ENCODE measurements around the gene AP5S1. TPM values are rescaled to one million over a fixed set of nuclear protein-coding genes. Genes with fewer than 3 reads are reported as not detected.
A peak's percentile ranks its signal among the peaks of the same experiment; 100 is the strongest.

The AP5S1 gene
- total and polyA plus RNA-seq, 2 of the 13 experiments (the other 11 are each of a cell fraction or from before 2014, with no cell fraction given) = 7.9 to 23.2 TPM

DNA sequence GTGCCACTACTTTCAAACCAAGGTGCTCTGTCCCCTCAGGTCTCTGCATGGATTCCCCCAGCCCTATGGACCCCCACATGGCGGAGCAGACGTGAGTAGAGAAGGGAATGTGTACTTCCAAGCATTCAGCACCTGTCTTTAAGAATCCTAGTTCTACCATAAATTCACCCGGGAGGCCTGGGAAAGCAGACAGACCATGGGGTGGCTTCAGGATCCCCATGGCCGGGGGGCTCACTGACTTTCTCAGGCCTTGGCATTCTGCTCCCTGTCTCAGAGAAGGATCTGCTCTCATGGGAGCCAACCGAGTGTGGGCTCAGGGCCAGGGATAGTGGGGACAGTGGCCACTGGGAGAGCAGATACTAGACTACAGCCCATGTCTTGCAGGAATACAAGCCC lies 22.0 kb upstream of the AP5S1 start (continued):
- TF ChIP-seq, protein P1, sequence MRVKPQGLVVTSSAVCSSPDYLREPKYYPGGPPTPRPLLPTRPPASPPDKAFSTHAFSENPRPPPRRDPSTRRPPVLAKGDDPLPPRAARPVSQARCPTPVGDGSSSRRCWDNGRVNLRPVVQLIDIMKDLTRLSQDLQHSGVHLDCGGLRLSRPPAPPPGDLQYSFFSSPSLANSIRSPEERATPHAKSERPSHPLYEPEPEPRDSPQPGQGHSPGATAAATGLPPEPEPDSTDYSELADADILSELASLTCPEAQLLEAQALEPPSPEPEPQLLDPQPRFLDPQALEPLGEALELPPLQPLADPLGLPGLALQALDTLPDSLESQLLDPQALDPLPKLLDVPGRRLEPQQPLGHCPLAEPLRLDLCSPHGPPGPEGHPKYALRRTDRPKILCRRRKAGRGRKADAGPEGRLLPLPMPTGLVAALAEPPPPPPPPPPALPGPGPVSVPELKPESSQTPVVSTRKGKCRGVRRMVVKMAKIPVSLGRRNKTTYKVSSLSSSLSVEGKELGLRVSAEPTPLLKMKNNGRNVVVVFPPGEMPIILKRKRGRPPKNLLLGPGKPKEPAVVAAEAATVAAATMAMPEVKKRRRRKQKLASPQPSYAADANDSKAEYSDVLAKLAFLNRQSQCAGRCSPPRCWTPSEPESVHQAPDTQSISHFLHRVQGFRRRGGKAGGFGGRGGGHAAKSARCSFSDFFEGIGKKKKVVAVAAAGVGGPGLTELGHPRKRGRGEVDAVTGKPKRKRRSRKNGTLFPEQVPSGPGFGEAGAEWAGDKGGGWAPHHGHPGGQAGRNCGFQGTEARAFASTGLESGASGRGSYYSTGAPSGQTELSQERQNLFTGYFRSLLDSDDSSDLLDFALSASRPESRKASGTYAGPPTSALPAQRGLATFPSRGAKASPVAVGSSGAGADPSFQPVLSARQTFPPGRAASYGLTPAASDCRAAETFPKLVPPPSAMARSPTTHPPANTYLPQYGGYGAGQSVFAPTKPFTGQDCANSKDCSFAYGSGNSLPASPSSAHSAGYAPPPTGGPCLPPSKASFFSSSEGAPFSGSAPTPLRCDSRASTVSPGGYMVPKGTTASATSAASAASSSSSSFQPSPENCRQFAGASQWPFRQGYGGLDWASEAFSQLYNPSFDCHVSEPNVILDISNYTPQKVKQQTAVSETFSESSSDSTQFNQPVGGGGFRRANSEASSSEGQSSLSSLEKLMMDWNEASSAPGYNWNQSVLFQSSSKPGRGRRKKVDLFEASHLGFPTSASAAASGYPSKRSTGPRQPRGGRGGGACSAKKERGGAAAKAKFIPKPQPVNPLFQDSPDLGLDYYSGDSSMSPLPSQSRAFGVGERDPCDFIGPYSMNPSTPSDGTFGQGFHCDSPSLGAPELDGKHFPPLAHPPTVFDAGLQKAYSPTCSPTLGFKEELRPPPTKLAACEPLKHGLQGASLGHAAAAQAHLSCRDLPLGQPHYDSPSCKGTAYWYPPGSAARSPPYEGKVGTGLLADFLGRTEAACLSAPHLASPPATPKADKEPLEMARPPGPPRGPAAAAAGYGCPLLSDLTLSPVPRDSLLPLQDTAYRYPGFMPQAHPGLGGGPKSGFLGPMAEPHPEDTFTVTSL (CRISPR knock-in tag; IDR thresholded peaks at IDR 0.05; ENCODE audit: borderline replicate concordance) = no peak; the same call in 1 of the 2 replicates
- TF ChIP-seq ZNF124 (CRISPR knock-in tag; IDR thresholded peaks at IDR 0.05) (no peak), RBM39 (IDR thresholded peaks at IDR 0.05; ENCODE audit: low read depth, low read length, poor library complexity, severe bottlenecking) (no peak), ZFP36L1 (CRISPR knock-in tag; IDR thresholded peaks at IDR 0.05) (no peak), ZMYM3 (CRISPR knock-in tag; IDR thresholded peaks at IDR 0.05) (no peak), JDP2 (CRISPR knock-in tag; IDR thresholded peaks at IDR 0.05; ENCODE audit: borderline replicate concordance) (no peak), ZNF282 (IDR thresholded peaks at IDR 0.05; ENCODE audit: partially characterized antibody) (no peak), MTA1 (CRISPR knock-in tag; IDR thresholded peaks at IDR 0.05; ENCODE audit: borderline replicate concordance) (no peak), SAP130 (CRISPR knock-in tag; IDR thresholded peaks at IDR 0.05; ENCODE audit: low read depth) (no peak), CBX2 (IDR thresholded peaks at IDR 0.05; ENCODE audit: low read depth, low read length) (no peak), CBX2 (CRISPR knock-in tag; IDR thresholded peaks at IDR 0.05; ENCODE audit: low read depth) (no peak), CENPX (CRISPR knock-in tag; IDR thresholded peaks at IDR 0.05) (no peak)
- TF ChIP-seq, protein P2, sequence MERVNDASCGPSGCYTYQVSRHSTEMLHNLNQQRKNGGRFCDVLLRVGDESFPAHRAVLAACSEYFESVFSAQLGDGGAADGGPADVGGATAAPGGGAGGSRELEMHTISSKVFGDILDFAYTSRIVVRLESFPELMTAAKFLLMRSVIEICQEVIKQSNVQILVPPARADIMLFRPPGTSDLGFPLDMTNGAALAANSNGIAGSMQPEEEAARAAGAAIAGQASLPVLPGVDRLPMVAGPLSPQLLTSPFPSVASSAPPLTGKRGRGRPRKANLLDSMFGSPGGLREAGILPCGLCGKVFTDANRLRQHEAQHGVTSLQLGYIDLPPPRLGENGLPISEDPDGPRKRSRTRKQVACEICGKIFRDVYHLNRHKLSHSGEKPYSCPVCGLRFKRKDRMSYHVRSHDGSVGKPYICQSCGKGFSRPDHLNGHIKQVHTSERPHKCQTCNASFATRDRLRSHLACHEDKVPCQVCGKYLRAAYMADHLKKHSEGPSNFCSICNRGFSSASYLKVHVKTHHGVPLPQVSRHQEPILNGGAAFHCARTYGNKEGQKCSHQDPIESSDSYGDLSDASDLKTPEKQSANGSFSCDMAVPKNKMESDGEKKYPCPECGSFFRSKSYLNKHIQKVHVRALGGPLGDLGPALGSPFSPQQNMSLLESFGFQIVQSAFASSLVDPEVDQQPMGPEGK (CRISPR knock-in tag; IDR thresholded peaks at IDR 0.05) = no peak
- TF ChIP-seq, protein P3, sequence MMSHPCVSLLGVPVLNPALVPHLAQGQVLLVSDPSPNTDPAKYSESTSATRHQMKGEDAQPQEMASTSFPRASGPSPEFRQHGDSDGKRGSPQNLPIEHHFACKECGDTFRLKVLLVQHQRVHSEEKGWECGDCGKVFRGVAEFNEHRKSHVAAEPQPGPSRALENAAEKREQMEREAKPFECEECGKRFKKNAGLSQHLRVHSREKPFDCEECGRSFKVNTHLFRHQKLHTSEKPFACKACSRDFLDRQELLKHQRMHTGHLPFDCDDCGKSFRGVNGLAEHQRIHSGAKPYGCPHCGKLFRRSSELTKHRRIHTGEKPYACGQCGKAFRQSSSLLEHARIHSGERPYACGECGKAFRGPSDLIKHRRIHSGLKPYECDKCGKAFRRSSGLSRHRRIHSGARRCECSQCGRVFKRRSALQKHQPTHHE (CRISPR knock-in tag; IDR thresholded peaks at IDR 0.05; ENCODE audit: borderline replicate concordance) = no peak
- TF ChIP-seq, protein P4, sequence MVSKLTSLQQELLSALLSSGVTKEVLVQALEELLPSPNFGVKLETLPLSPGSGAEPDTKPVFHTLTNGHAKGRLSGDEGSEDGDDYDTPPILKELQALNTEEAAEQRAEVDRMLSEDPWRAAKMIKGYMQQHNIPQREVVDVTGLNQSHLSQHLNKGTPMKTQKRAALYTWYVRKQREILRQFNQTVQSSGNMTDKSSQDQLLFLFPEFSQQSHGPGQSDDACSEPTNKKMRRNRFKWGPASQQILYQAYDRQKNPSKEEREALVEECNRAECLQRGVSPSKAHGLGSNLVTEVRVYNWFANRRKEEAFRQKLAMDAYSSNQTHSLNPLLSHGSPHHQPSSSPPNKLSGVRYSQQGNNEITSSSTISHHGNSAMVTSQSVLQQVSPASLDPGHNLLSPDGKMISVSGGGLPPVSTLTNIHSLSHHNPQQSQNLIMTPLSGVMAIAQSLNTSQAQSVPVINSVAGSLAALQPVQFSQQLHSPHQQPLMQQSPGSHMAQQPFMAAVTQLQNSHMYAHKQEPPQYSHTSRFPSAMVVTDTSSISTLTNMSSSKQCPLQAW (CRISPR knock-in tag; IDR thresholded peaks at IDR 0.05) = 0 out of 2 replicates have a peak, but pooled peaks have one; percentile 28
- TF ChIP-seq, protein P5, sequence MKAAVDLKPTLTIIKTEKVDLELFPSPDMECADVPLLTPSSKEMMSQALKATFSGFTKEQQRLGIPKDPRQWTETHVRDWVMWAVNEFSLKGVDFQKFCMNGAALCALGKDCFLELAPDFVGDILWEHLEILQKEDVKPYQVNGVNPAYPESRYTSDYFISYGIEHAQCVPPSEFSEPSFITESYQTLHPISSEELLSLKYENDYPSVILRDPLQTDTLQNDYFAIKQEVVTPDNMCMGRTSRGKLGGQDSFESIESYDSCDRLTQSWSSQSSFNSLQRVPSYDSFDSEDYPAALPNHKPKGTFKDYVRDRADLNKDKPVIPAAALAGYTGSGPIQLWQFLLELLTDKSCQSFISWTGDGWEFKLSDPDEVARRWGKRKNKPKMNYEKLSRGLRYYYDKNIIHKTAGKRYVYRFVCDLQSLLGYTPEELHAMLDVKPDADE (CRISPR knock-in tag; IDR thresholded peaks at IDR 0.05) = no peak
- TF ChIP-seq, protein P6, sequence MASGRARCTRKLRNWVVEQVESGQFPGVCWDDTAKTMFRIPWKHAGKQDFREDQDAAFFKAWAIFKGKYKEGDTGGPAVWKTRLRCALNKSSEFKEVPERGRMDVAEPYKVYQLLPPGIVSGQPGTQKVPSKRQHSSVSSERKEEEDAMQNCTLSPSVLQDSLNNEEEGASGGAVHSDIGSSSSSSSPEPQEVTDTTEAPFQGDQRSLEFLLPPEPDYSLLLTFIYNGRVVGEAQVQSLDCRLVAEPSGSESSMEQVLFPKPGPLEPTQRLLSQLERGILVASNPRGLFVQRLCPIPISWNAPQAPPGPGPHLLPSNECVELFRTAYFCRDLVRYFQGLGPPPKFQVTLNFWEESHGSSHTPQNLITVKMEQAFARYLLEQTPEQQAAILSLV (CRISPR knock-in tag; IDR thresholded peaks at IDR 0.05; ENCODE audit: borderline replicate concordance) = no peak

Measured in HepG2 (cell line).